H9 (cell line): ENCODE measurements around the gene SIX2. TPM values are rescaled to one million over a fixed set of nuclear protein-coding genes. Genes with fewer than 3 reads are reported as not detected.

Experiments used
- DNase-seq: peaks from one replicate; pipeline ENCODE4 v3.0.0-alpha.2; 2017
- H2AFZ ChIP-seq: one replicate; pipeline ENCODE4 v1.6.1; 2013; ENCODE audit warnings: mild to moderate bottlenecking, low read length, control low read depth, moderate library complexity
- H2AK5ac ChIP-seq: 2 replicates; pipeline ENCODE4 v1.6.1; 2013; ENCODE audit warnings: low read length, control low read depth, mixed read lengths; ENCODE audit not compliant: insufficient read length
- H2BK120ac ChIP-seq: one replicate; pipeline ENCODE4 v1.6.1; 2013; ENCODE audit warnings: low read depth, mild to moderate bottlenecking, low read length, control low read depth, inconsistent platforms; ENCODE audit not compliant: poor library complexity, severe bottlenecking
- H2BK12ac ChIP-seq: 2 replicates; pipeline ENCODE4 v1.6.1; 2013; ENCODE audit warnings: low read length, control low read depth, mixed read lengths, low read depth; ENCODE audit not compliant: insufficient read length
- H2BK15ac ChIP-seq: 2 replicates; pipeline ENCODE4 v1.6.1; 2013; ENCODE audit warnings: low read depth, low read length, control low read depth
- H2BK20ac ChIP-seq: one replicate; pipeline ENCODE4 v1.6.1; 2013; ENCODE audit warnings: low read depth, mild to moderate bottlenecking, low read length, control low read depth, inconsistent platforms; ENCODE audit not compliant: poor library complexity, severe bottlenecking
- H2BK5ac ChIP-seq: 2 replicates; pipeline ENCODE4 v1.6.1; 2013; ENCODE audit warnings: low read length, control low read depth, mixed read lengths; ENCODE audit not compliant: insufficient read length
- H3K14ac ChIP-seq: 2 replicates; pipeline ENCODE4 v1.6.1; 2013; ENCODE audit warnings: low read length, control low read depth; ENCODE audit not compliant: insufficient read depth
- H3K18ac ChIP-seq: 2 replicates; pipeline ENCODE4 v1.6.1; 2013; ENCODE audit warnings: low read depth, mild to moderate bottlenecking, mixed read lengths, low read length, control low read depth; ENCODE audit not compliant: insufficient read length
- H3K23ac ChIP-seq: 2 replicates; pipeline ENCODE4 v1.6.1; 2013; ENCODE audit warnings: low read length, control low read depth, mixed read lengths, low read depth; ENCODE audit not compliant: insufficient read length
- H3K23me2 ChIP-seq: 2 replicates; pipeline ENCODE4 v1.6.1; 2013; ENCODE audit warnings: low read depth, mild to moderate bottlenecking, mixed read lengths, low read length, control low read depth; ENCODE audit not compliant: insufficient read length, poor library complexity, severe bottlenecking
- H3K27ac ChIP-seq: 2 replicates; pipeline ENCODE4 v1.5.1; 2013; ENCODE audit warnings: low read length, control low read depth, mixed read lengths, low read depth; ENCODE audit not compliant: insufficient read length
- H3K27me3 ChIP-seq: 2 replicates; pipeline ENCODE4 v1.6.1; 2013; ENCODE audit warnings: low read length, control low read depth, inconsistent platforms; ENCODE audit not compliant: insufficient read depth
- H3K4ac ChIP-seq: 2 replicates; pipeline ENCODE4 v1.6.1; 2013; ENCODE audit warnings: low read depth, mild to moderate bottlenecking, control low read depth, inconsistent platforms, low read length, moderate library complexity
- H3K4me1 ChIP-seq: 2 replicates; pipeline ENCODE4 v1.6.1; 2013; ENCODE audit warnings: low read length, control low read depth, inconsistent platforms; ENCODE audit not compliant: insufficient read depth
- H3K4me2 ChIP-seq: 2 replicates; pipeline ENCODE4 v1.6.1; 2013; ENCODE audit warnings: low read length, control low read depth, mixed read lengths; ENCODE audit not compliant: insufficient read length, insufficient read depth
- H3K56ac ChIP-seq: 2 replicates; pipeline ENCODE4 v1.6.1; 2013; ENCODE audit warnings: low read depth, mild to moderate bottlenecking, mixed read lengths, low read length, control low read depth; ENCODE audit not compliant: insufficient read length
- H3K79me1 ChIP-seq: 2 replicates; pipeline ENCODE4 v1.6.1; 2013; ENCODE audit warnings: low read depth, mild to moderate bottlenecking, moderate library complexity, low read length, control low read depth, inconsistent platforms; ENCODE audit not compliant: insufficient read depth, poor library complexity, severe bottlenecking
- H3K79me2 ChIP-seq: 2 replicates; pipeline ENCODE4 v1.6.1; 2013; ENCODE audit warnings: low read length, control low read depth, inconsistent platforms; ENCODE audit not compliant: insufficient read depth
- H3K9ac ChIP-seq: 2 replicates; pipeline ENCODE4 v1.6.1; 2013; ENCODE audit warnings: low read length, control low read depth, mixed read lengths; ENCODE audit not compliant: insufficient read length; ENCODE audit errors: extremely low read depth
- H3K9me3 ChIP-seq: one replicate; pipeline ENCODE4 v1.6.1; 2013; ENCODE audit warnings: low read depth, low read length, inconsistent platforms; ENCODE audit not compliant: control insufficient read depth
- H3T11ph ChIP-seq: one replicate; pipeline ENCODE4 v1.6.1; 2013; ENCODE audit warnings: mild to moderate bottlenecking, low read length, control low read depth, inconsistent platforms
- H4K20me1 ChIP-seq: one replicate; pipeline ENCODE4 v1.6.1; 2013; ENCODE audit not compliant: control insufficient read depth, insufficient read length, insufficient read depth
- H4K5ac ChIP-seq: 2 replicates; pipeline ENCODE4 v1.6.1; 2013; ENCODE audit warnings: low read depth, mild to moderate bottlenecking, mixed read lengths, low read length, control low read depth; ENCODE audit not compliant: insufficient read length
- H4K8ac ChIP-seq: replicated peaks from 2 replicates; pipeline ENCODE4 v1.6.1; 2013; ENCODE audit warnings: low read length, control low read depth, mixed read lengths, low read depth; ENCODE audit not compliant: insufficient read length
- H4K91ac ChIP-seq: 2 replicates; pipeline ENCODE4 v1.6.1; 2013; ENCODE audit warnings: low read depth, mild to moderate bottlenecking, moderate library complexity, mixed read lengths, low read length, control low read depth; ENCODE audit not compliant: insufficient read length
- H3K27ac Mint-ChIP-seq, 3 experiments: 2 replicates in 2 of 3; 3 replicates in 1 of 3; pipeline ENCODE4 v1.8.0; 2020 to 2021; ENCODE audit warnings: mixed read lengths in 3 of 3, mild to moderate bottlenecking in 1 of 3, moderate library complexity in 1 of 3
- H3K27me3 Mint-ChIP-seq: 2 replicates; pipeline ENCODE4 v1.8.0; 2021; ENCODE audit warnings: low read depth, mild to moderate bottlenecking, moderate library complexity, mixed read lengths
- H3K36me3 Mint-ChIP-seq, 3 experiments: 2 replicates in 2 of 3; 3 replicates in 1 of 3; pipeline ENCODE4 v1.8.0; 2020 to 2021; ENCODE audit warnings: low read depth in 3 of 3, mixed read lengths in 3 of 3; ENCODE audit not compliant: insufficient read depth in 1 of 3
- H3K4me1 Mint-ChIP-seq, 2 experiments: 2 replicates each; pipeline ENCODE4 v1.8.0; 2020; ENCODE audit warnings: mixed read lengths in 2 of 2
- H3K4me3 Mint-ChIP-seq, 2 experiments: 2 replicates in 1 of 2; 3 replicates in 1 of 2; pipeline ENCODE4 v1.8.0; 2020 to 2021; ENCODE audit warnings: mild to moderate bottlenecking in 2 of 2, mixed read lengths in 2 of 2, moderate library complexity in 1 of 2
- H3K9me3 Mint-ChIP-seq, 2 experiments: 2 replicates in 1 of 2; 3 replicates in 1 of 2; pipeline ENCODE4 v1.8.0; 2020; ENCODE audit warnings: mild to moderate bottlenecking in 2 of 2, mixed read lengths in 2 of 2, moderate library complexity in 1 of 2
- CTCF ChIP-seq: fragments of 200-600 bp; sonication (generic); conservative IDR thresholded peaks from 3 replicates; pipeline ENCODE4 v1.8.0; 2021; ENCODE audit warnings: antibody characterized with exemption, mild to moderate bottlenecking
- WGBS: extraction: QIAGEN DNeasy Blood & Tissue Kit; methylation state at CpG from one replicate; pipeline ENCODE4 v1.1.7; 2013; ENCODE audit warnings: missing lambda C conversion rate, low lambda C conversion rate, mixed read lengths; ENCODE audit not compliant: insufficient read length; ENCODE audit errors: extremely low coverage; 5-methylcytosine and 5-hydroxymethylcytosine counted together
- total RNA-seq: library from RNA; stranded (reverse); gene quantifications from 2 replicates; pipeline ENCODE4 v1.2.1, GENCODE V29; 2021

SIX2 gene
- total RNA-seq, 1 experiment from 2014 or later = not detected

DNA sequence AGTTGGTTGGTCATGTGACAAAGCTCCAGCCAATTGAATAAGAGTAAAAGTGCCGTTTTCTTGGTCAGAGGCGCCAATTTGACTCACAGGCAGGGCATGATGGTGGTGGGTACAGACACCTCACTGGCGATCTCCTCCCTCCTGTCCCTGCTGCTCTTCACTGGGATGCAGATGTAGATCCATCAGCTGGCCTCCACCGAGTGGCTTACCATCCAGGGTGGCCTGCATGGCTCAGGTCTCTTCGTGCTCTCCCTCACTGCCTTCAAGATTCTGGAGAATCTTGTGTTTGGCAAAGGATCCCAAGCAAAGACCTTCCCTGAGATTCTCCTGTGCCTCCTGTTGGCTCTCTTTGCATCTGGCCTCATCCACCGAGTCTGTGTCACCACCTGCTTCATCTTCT, 12.9 kb downstream of the SIX2 start:
- no peak overlapping the region for H4K5ac ChIP-seq
- H3K14ac ChIP-seq = no peak overlapping the region
- no peak overlapping the region for H2BK5ac ChIP-seq
- no peak overlapping the region for H3K27ac Mint-ChIP-seq
- peaks cover 2 to 9% of the 10 kb centered on the region in 2 experiments; a peak in 2 of 5 replicates for H3K9me3 Mint-ChIP-seq
- H2BK15ac ChIP-seq = no peak overlapping the region
- no peaks in the 10 kb centered on the region for H3K79me1 ChIP-seq
- H2BK12ac ChIP-seq = no peak overlapping the region
- no peak overlapping the region for H3K23ac ChIP-seq
- H3K4me1 Mint-ChIP-seq = peaks cover under 1 to 6% of the 10 kb centered on the region in 2 experiments; a peak in 3 of 4 replicates
- H2BK20ac ChIP-seq = no peak overlapping the region
- no peak for DNase-seq
- H3K27me3 Mint-ChIP-seq = peaks cover 94% of the 10 kb centered on the region
- TF ChIP-seq CTCF = no peak
- H2BK120ac ChIP-seq = no peak overlapping the region
- H3K4me3 Mint-ChIP-seq = no peak overlapping the region
- no peaks in the 10 kb centered on the region for H3K79me2 ChIP-seq
- no peaks in the 10 kb centered on the region for H3K9me3 ChIP-seq
- no peak overlapping the region for H2AFZ ChIP-seq
- peaks cover 32% of the 10 kb centered on the region for H3K27me3 ChIP-seq
- WGBS = no CpG with 5 or more reads among the region's 6 CpGs
- H3K36me3 Mint-ChIP-seq = peaks cover 0 to 5% (median 0%) of the 10 kb centered on the region in 3 experiments; a peak in 1 of 7 replicates
- H4K8ac ChIP-seq = no peak overlapping the region
- H3K4me2 ChIP-seq = no peak overlapping the region
- no peaks in the 10 kb centered on the region for H3K4me1 ChIP-seq
- H4K20me1 ChIP-seq = no peaks in the 10 kb centered on the region
- no peak overlapping the region for H4K91ac ChIP-seq
- H3K18ac ChIP-seq = no peak overlapping the region
- no peaks in the 10 kb centered on the region for H3K23me2 ChIP-seq
- H2AK5ac ChIP-seq = no peak overlapping the region
- H3K4ac ChIP-seq = no peak overlapping the region
- no peak overlapping the region for H3T11ph ChIP-seq
- H3K9ac ChIP-seq = no peak overlapping the region
- no peak overlapping the region for H3K27ac ChIP-seq
- H3K56ac ChIP-seq = no peak overlapping the region
